ENCODE results near the gene EHBP1.

DNA sequence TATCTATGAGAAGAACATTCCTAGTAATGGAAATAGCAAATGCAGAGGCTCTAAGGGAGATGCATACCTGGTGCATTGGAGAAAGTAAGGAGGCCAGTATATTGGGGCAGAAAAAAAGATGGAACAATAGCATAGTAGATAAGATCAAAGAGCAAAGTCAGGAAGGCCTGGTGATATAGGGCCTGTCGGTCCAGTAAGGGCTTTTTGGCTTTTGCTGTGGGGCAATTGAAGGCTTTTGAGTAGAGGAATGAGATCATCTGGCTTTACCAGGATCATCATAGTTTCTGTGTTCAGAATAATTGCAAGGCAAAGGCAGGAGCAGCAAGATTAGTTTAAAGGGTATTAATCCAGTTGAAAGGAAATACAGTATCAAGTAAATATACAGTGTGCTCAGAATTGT lies 111.8 kb downstream of the EHBP1 start:
- TF ChIP-seq, protein P1, sequence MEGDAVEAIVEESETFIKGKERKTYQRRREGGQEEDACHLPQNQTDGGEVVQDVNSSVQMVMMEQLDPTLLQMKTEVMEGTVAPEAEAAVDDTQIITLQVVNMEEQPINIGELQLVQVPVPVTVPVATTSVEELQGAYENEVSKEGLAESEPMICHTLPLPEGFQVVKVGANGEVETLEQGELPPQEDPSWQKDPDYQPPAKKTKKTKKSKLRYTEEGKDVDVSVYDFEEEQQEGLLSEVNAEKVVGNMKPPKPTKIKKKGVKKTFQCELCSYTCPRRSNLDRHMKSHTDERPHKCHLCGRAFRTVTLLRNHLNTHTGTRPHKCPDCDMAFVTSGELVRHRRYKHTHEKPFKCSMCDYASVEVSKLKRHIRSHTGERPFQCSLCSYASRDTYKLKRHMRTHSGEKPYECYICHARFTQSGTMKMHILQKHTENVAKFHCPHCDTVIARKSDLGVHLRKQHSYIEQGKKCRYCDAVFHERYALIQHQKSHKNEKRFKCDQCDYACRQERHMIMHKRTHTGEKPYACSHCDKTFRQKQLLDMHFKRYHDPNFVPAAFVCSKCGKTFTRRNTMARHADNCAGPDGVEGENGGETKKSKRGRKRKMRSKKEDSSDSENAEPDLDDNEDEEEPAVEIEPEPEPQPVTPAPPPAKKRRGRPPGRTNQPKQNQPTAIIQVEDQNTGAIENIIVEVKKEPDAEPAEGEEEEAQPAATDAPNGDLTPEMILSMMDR (IDR thresholded peaks at IDR 0.05; ENCODE audit: low read depth, low read length, poor library complexity, severe bottlenecking), result no peak
- no peak for TF ChIP-seq EZH2phosphoT487 (IDR thresholded peaks at IDR 0.05; ENCODE audit: borderline replicate concordance, low read length)
